Activated naive CD8-positive, alpha-beta T cell treated with anti-CD3 and anti-CD28 coated beads for 36 hours (primary cell): ENCODE data around the gene FAM135A. TPM values are rescaled to one million over a fixed set of nuclear protein-coding genes. Genes with fewer than 3 reads are reported as not detected.
"Not testable (repeated sequence)": the region's sequence is repeated elsewhere in the genome, so short reads cannot be mapped to it uniquely, and the experiment has no call there.

Source experiments
- DNase-seq: peaks from one replicate; pipeline ENCODE4 v3.0.0; 2021
- H3K27ac Mint-ChIP-seq: one replicate; pipeline ENCODE4 v1.8.0; 2022; ENCODE audit warnings: mild to moderate bottlenecking, moderate library complexity, mixed read lengths
- H3K27me3 Mint-ChIP-seq: one replicate; pipeline ENCODE4 v1.8.0; 2022; ENCODE audit warnings: mild to moderate bottlenecking, mixed read lengths
- H3K36me3 Mint-ChIP-seq: one replicate; pipeline ENCODE4 v1.8.0; 2021; ENCODE audit warnings: mild to moderate bottlenecking, mixed read lengths
- H3K4me1 Mint-ChIP-seq: one replicate; pipeline ENCODE4 v1.8.0; 2021; ENCODE audit warnings: mixed read lengths
- H3K4me3 Mint-ChIP-seq: one replicate; pipeline ENCODE4 v1.8.0; 2022; ENCODE audit warnings: mild to moderate bottlenecking, moderate library complexity, mixed read lengths
- H3K9me3 Mint-ChIP-seq: one replicate; pipeline ENCODE4 v1.8.0; 2022; ENCODE audit warnings: mixed read lengths
- total RNA-seq, 2 experiments: library from RNA; stranded (reverse); gene quantifications; one replicate each; pipeline ENCODE4 v1.2.3, GENCODE V29; 2021

The FAM135A gene
- total RNA-seq, 2 experiments from 2014 or later = 6.5 to 7.3 TPM

- not testable (repeated sequence) for H3K27ac Mint-ChIP-seq, H3K9me3 Mint-ChIP-seq, H3K4me3 Mint-ChIP-seq, H3K27me3 Mint-ChIP-seq, DNase-seq, H3K4me1 Mint-ChIP-seq
- peaks cover 28% of the 10 kb centered on the region for H3K36me3 Mint-ChIP-seq
These were observed 57.2 kb downstream of the FAM135A start for GRCh38 chr6:70470510-70470909.

GRCh38 chr6:70474751-70475150 lies 61.4 kb downstream of the FAM135A start:
- Mint-ChIP-seq H3K9me3 (peaks cover 4% of the 10 kb centered on the region), H3K27me3 (no peaks in the 10 kb centered on the region), H3K4me3 (no peak overlapping the region), H3K36me3 (peaks cover 26% of the 10 kb centered on the region), H3K27ac (no peak overlapping the region), H3K4me1 (no peaks in the 10 kb centered on the region)
- no peak for DNase-seq

- Mint-ChIP-seq H3K9me3 (peaks cover 4% of the 10 kb centered on the region), H3K27ac (no peak overlapping the region), H3K27me3 (no peaks in the 10 kb centered on the region), H3K4me3 (no peak overlapping the region), H3K4me1 (no peaks in the 10 kb centered on the region), H3K36me3 (peaks cover 22% of the 10 kb centered on the region)
- no peak for DNase-seq
These were observed 65.9 kb downstream of the FAM135A start for GRCh38 chr6:70479236-70479635.

- H3K9me3 Mint-ChIP-seq, H3K27ac Mint-ChIP-seq, H3K4me3 Mint-ChIP-seq, DNase-seq, H3K4me1 Mint-ChIP-seq, H3K27me3 Mint-ChIP-seq, H3K36me3 Mint-ChIP-seq: not testable (repeated sequence)
These were observed 73.3 kb downstream of the FAM135A start for GRCh38 chr6:70486638-70487037.

GRCh38 chr6:70489364-70489763 lies 76.1 kb downstream of the FAM135A start:
- DNase-seq = no peak
- H3K27ac Mint-ChIP-seq = no peak overlapping the region
- no peaks in the 10 kb centered on the region for H3K4me1 Mint-ChIP-seq
- no peak overlapping the region for H3K4me3 Mint-ChIP-seq
- H3K27me3 Mint-ChIP-seq = no peaks in the 10 kb centered on the region
- no peaks in the 10 kb centered on the region for H3K9me3 Mint-ChIP-seq
- no peaks in the 10 kb centered on the region for H3K36me3 Mint-ChIP-seq

- H3K4me3 Mint-ChIP-seq = no peak overlapping the region
- H3K27ac Mint-ChIP-seq = no peak overlapping the region
- peaks cover 40% of the 10 kb centered on the region for H3K36me3 Mint-ChIP-seq
- H3K4me1 Mint-ChIP-seq = no peaks in the 10 kb centered on the region
- no peak for DNase-seq
- H3K9me3 Mint-ChIP-seq = peaks cover 22% of the 10 kb centered on the region
- H3K27me3 Mint-ChIP-seq = no peaks in the 10 kb centered on the region
These were observed 81.5 kb downstream of the FAM135A start for GRCh38 chr6:70494833-70495232.

GRCh38 chr6:70495790-70496189 lies 82.5 kb downstream of the FAM135A start:
- peaks cover 26% of the 10 kb centered on the region for H3K9me3 Mint-ChIP-seq
- H3K4me1 Mint-ChIP-seq, H3K27ac Mint-ChIP-seq, H3K4me3 Mint-ChIP-seq, H3K27me3 Mint-ChIP-seq, DNase-seq: not testable (repeated sequence)
- peaks cover 47% of the 10 kb centered on the region for H3K36me3 Mint-ChIP-seq

- Mint-ChIP-seq H3K9me3 (peaks cover 23% of the 10 kb centered on the region), H3K36me3 (peaks cover 65% of the 10 kb centered on the region), H3K4me1 (no peaks in the 10 kb centered on the region), H3K4me3 (no peak overlapping the region), H3K27ac (no peak overlapping the region), H3K27me3 (no peaks in the 10 kb centered on the region)
- no peak for DNase-seq
These were observed 89.2 kb downstream of the FAM135A start for GRCh38 chr6:70502484-70502883.

GRCh38 chr6:70503813-70504465 lies 90.6 kb downstream of the FAM135A start:
- Mint-ChIP-seq H3K27ac (no peak overlapping the region), H3K9me3 (peaks cover 14% of the 10 kb centered on the region), H3K27me3 (no peaks in the 10 kb centered on the region), H3K4me3 (no peak overlapping the region), H3K36me3 (peaks cover 52% of the 10 kb centered on the region), H3K4me1 (no peaks in the 10 kb centered on the region)
- DNase-seq = no peak

- peaks cover 6% of the 10 kb centered on the region for H3K9me3 Mint-ChIP-seq
- no peak for DNase-seq
- no peak overlapping the region for H3K27ac Mint-ChIP-seq
These were observed 93.0 kb downstream of the FAM135A start for GRCh38 chr6:70506321-70506720.

GRCh38 chr6:70507161-70507560 lies 93.9 kb downstream of the FAM135A start:
- no peaks in the 10 kb centered on the region for H3K27me3 Mint-ChIP-seq
- H3K4me3 Mint-ChIP-seq = no peak overlapping the region
- H3K36me3 Mint-ChIP-seq = peaks cover 30% of the 10 kb centered on the region
- DNase-seq = no peak
- H3K4me1 Mint-ChIP-seq = no peaks in the 10 kb centered on the region
- H3K9me3 Mint-ChIP-seq = peaks cover 5% of the 10 kb centered on the region
- H3K27ac Mint-ChIP-seq = no peak overlapping the region

More at GRCh38 chr6:70506321-70506720, 93.0 kb downstream of the FAM135A start:
- H3K27me3 Mint-ChIP-seq = no peaks in the 10 kb centered on the region
- H3K4me3 Mint-ChIP-seq = no peak overlapping the region
- H3K36me3 Mint-ChIP-seq = peaks cover 34% of the 10 kb centered on the region
- H3K4me1 Mint-ChIP-seq = no peaks in the 10 kb centered on the region

- no peaks in the 10 kb centered on the region for H3K27me3 Mint-ChIP-seq
- no peak overlapping the region for H3K4me3 Mint-ChIP-seq
- peaks cover 17% of the 10 kb centered on the region for H3K36me3 Mint-ChIP-seq
- peaks cover 4% of the 10 kb centered on the region for H3K9me3 Mint-ChIP-seq
- H3K4me1 Mint-ChIP-seq = no peaks in the 10 kb centered on the region
- no peak overlapping the region for H3K27ac Mint-ChIP-seq
- DNase-seq = no peak
These were observed 95.6 kb downstream of the FAM135A start for GRCh38 chr6:70508953-70509352.

GRCh38 chr6:70510600-70510999 lies 97.3 kb downstream of the FAM135A start:
- no peaks in the 10 kb centered on the region for H3K4me1 Mint-ChIP-seq
- no peak for DNase-seq
- no peak overlapping the region for H3K4me3 Mint-ChIP-seq
- peaks cover 4% of the 10 kb centered on the region for H3K36me3 Mint-ChIP-seq
- H3K9me3 Mint-ChIP-seq = no peaks in the 10 kb centered on the region
- H3K27me3 Mint-ChIP-seq = no peaks in the 10 kb centered on the region
- no peak overlapping the region for H3K27ac Mint-ChIP-seq

GRCh38 chr6:70518723-70519122 lies 105.4 kb downstream of the FAM135A start:
- no peaks in the 10 kb centered on the region for H3K9me3 Mint-ChIP-seq

GRCh38 chr6:70520575-70520974 lies 107.3 kb downstream of the FAM135A start:
- no peak for DNase-seq

More at GRCh38 chr6:70518723-70519122, 105.4 kb downstream of the FAM135A start:
- Mint-ChIP-seq H3K4me3 (no peak overlapping the region), H3K27me3 (no peaks in the 10 kb centered on the region), H3K4me1 (peaks cover 7% of the 10 kb centered on the region), H3K27ac (no peak overlapping the region), H3K36me3 (no peaks in the 10 kb centered on the region)
- DNase-seq = no peak

GRCh38 chr6:70524721-70525286 lies 111.5 kb downstream of the FAM135A start:
- H3K36me3 Mint-ChIP-seq = peaks cover 7% of the 10 kb centered on the region
- DNase-seq = no peak
- H3K4me1 Mint-ChIP-seq = no peaks in the 10 kb centered on the region
- H3K27ac Mint-ChIP-seq = no peak overlapping the region
- H3K9me3 Mint-ChIP-seq = no peaks in the 10 kb centered on the region
- H3K4me3 Mint-ChIP-seq = no peak overlapping the region
- no peaks in the 10 kb centered on the region for H3K27me3 Mint-ChIP-seq

More at GRCh38 chr6:70520575-70520974, 107.3 kb downstream of the FAM135A start:
- Mint-ChIP-seq H3K27me3 (no peaks in the 10 kb centered on the region), H3K4me1 (peaks cover 7% of the 10 kb centered on the region), H3K27ac (no peak overlapping the region), H3K36me3 (peaks cover 3% of the 10 kb centered on the region), H3K9me3 (no peaks in the 10 kb centered on the region), H3K4me3 (no peak overlapping the region)
